Endodermal cell (in vitro differentiated cells): ENCODE data around the gene RSU1. TPM values are rescaled to one million over a fixed set of nuclear protein-coding genes. Genes with fewer than 3 reads are reported as not detected.

Experiments used
- DNase-seq: peaks from one replicate; pipeline ENCODE4 v3.0.0-alpha.2; 2017
- H3K27ac ChIP-seq: 2 replicates; pipeline ENCODE4 v1.5.1; 2013; ENCODE audit warnings: mild to moderate bottlenecking, low read depth, low read length, moderate library complexity
- H3K27me3 ChIP-seq: 2 replicates; pipeline ENCODE4 v1.6.1; 2013; ENCODE audit warnings: mild to moderate bottlenecking, low read length, moderate library complexity; ENCODE audit not compliant: insufficient read depth, control insufficient read depth, poor library complexity, severe bottlenecking
- H3K36me3 ChIP-seq: 2 replicates; pipeline ENCODE4 v1.7.0; 2013; ENCODE audit warnings: mild to moderate bottlenecking, low read length, moderate library complexity; ENCODE audit not compliant: control insufficient read depth, insufficient read depth
- H3K4me1 ChIP-seq: one replicate; pipeline ENCODE4 v1.7.0; 2013; ENCODE audit warnings: low read length; ENCODE audit not compliant: control insufficient read depth, insufficient read depth
- H3K4me3 ChIP-seq: 2 replicates; pipeline ENCODE4 v1.5.1; 2013; ENCODE audit warnings: mild to moderate bottlenecking, low read length, moderate library complexity
- H3K9ac ChIP-seq: 2 replicates; pipeline ENCODE4 v1.6.1; 2013; ENCODE audit warnings: mild to moderate bottlenecking, low read length, moderate library complexity; ENCODE audit not compliant: poor library complexity, severe bottlenecking; ENCODE audit errors: extremely low read depth
- H3K9me3 ChIP-seq: 2 replicates; pipeline ENCODE4 v1.6.1; 2013; ENCODE audit warnings: mild to moderate bottlenecking, low read length, moderate library complexity; ENCODE audit not compliant: control insufficient read depth
- H3K27ac Mint-ChIP-seq: 2 replicates; pipeline ENCODE4 v1.8.0; 2020; ENCODE audit warnings: mixed read lengths
- H3K27me3 Mint-ChIP-seq: 2 replicates; pipeline ENCODE4 v1.8.0; 2021; ENCODE audit warnings: mild to moderate bottlenecking, mixed read lengths; ENCODE audit not compliant: insufficient read depth
- H3K36me3 Mint-ChIP-seq: 2 replicates; pipeline ENCODE4 v1.8.0; 2020; ENCODE audit warnings: low read depth, mixed read lengths
- H3K4me1 Mint-ChIP-seq: 2 replicates; pipeline ENCODE4 v1.8.0; 2020; ENCODE audit warnings: mixed read lengths
- H3K4me3 Mint-ChIP-seq: 2 replicates; pipeline ENCODE4 v1.8.0; 2020; ENCODE audit warnings: mild to moderate bottlenecking, moderate library complexity, mixed read lengths
- H3K9me3 Mint-ChIP-seq: 2 replicates; pipeline ENCODE4 v1.8.0; 2020; ENCODE audit warnings: mild to moderate bottlenecking, mixed read lengths
- CTCF ChIP-seq: fragments of 200-600 bp; sonication (generic); conservative IDR thresholded peaks from 2 replicates; pipeline ENCODE4 v1.5.0; 2021; ENCODE audit warnings: antibody characterized with exemption, mild to moderate bottlenecking
- WGBS, 2 experiments: methylation state at CpG; one replicate each; pipeline versions ENCODE4 v1.1.5 to v1.1.7; 2013; ENCODE audit warnings: missing lambda C conversion rate in 2 of 2, mixed read lengths in 1 of 2; ENCODE audit not compliant: insufficient coverage in 1 of 2, insufficient read length in 1 of 2; 5-methylcytosine and 5-hydroxymethylcytosine counted together
- total RNA-seq, 2 donors: library from RNA; stranded (reverse); fragmentation: NEBNext Ultra II Directional in 1 of 2; extraction: Animal tissue kit (Norgen Biotek cat#: 25700) in 1 of 2; gene quantifications; 2 replicates in 1 of 2; 3 replicates in 1 of 2; pipeline ENCODE4 v1.2.1, GENCODE V29; 2021

The RSU1 gene
- total RNA-seq, 2 donors from 2014 or later, result 39.5 to 46.4 TPM

- H3K4me1 Mint-ChIP-seq, result no peaks in the 10 kb centered on the region
- 86 to 87% methylated on average over 3 to 6 of the region's 6 CpGs for whole genome bisulfite sequencing, 2 experiments
Observed at GRCh38 chr10:16809074-16809718, 8.0 kb downstream of the RSU1 start.

GRCh38 chr10:16804123-16804522 lies 13.1 kb downstream of the RSU1 start:
- 88 to 97% methylated on average over 3 to 4 of the region's 4 CpGs for WGBS, 2 experiments

More at GRCh38 chr10:16809074-16809718, 8.0 kb downstream of the RSU1 start:
- TF ChIP-seq CTCF, result peak; percentile 83
- Histone ChIP-seq H3K4me3 (no peak overlapping the region), H3K4me1 (no peaks in the 10 kb centered on the region), H3K27me3 (no peaks in the 10 kb centered on the region), H3K9me3 (peaks cover 5% of the 10 kb centered on the region), H3K9ac (no peak overlapping the region), H3K27ac (no peak overlapping the region), H3K36me3 (peaks cover 22% of the 10 kb centered on the region)
- peaks cover 11% of the 10 kb centered on the region for H3K36me3 Mint-ChIP-seq
- no peaks in the 10 kb centered on the region for H3K27me3 Mint-ChIP-seq
- H3K27ac Mint-ChIP-seq, result no peak overlapping the region
- peaks cover 2% of the 10 kb centered on the region for H3K9me3 Mint-ChIP-seq
- DNase-seq, result peak; percentile 87
- no peak overlapping the region for H3K4me3 Mint-ChIP-seq

GRCh38 chr10:16803464-16803863 lies 13.8 kb downstream of the RSU1 start:
- 92 to 95% methylated on average over 2 of the region's 2 CpGs for WGBS, 2 experiments
- no peak overlapping the region for H3K4me3 ChIP-seq
- H3K9ac ChIP-seq, result no peak overlapping the region
- no peak for DNase-seq
- H3K4me3 Mint-ChIP-seq, result no peak overlapping the region
- no peak for TF ChIP-seq CTCF
- H3K27me3 Mint-ChIP-seq, result no peaks in the 10 kb centered on the region
- peaks cover 18% of the 10 kb centered on the region for H3K36me3 ChIP-seq
- H3K36me3 Mint-ChIP-seq, result peaks cover 17% of the 10 kb centered on the region
- H3K27ac Mint-ChIP-seq, result no peak overlapping the region
- peaks cover 9% of the 10 kb centered on the region for H3K9me3 ChIP-seq
- peaks cover 7% of the 10 kb centered on the region for H3K4me1 Mint-ChIP-seq
- no peaks in the 10 kb centered on the region for H3K27me3 ChIP-seq
- H3K9me3 Mint-ChIP-seq, result peaks cover 16% of the 10 kb centered on the region
- H3K4me1 ChIP-seq, result no peaks in the 10 kb centered on the region
- H3K27ac ChIP-seq, result no peak overlapping the region

More at GRCh38 chr10:16804123-16804522, 13.1 kb downstream of the RSU1 start:
- H3K4me3 ChIP-seq, result no peak overlapping the region
- H3K27me3 ChIP-seq, result no peaks in the 10 kb centered on the region
- no peak for DNase-seq
- H3K4me1 ChIP-seq, result no peaks in the 10 kb centered on the region
- H3K27me3 Mint-ChIP-seq, result no peaks in the 10 kb centered on the region
- peaks cover 17% of the 10 kb centered on the region for H3K36me3 Mint-ChIP-seq
- H3K27ac ChIP-seq, result no peak overlapping the region
- no peak overlapping the region for H3K27ac Mint-ChIP-seq
- peaks cover 9% of the 10 kb centered on the region for H3K9me3 ChIP-seq
- H3K36me3 ChIP-seq, result peaks cover 18% of the 10 kb centered on the region
- TF ChIP-seq CTCF, result no peak
- no peak overlapping the region for H3K9ac ChIP-seq
- H3K4me1 Mint-ChIP-seq, result peaks cover 4% of the 10 kb centered on the region
- H3K4me3 Mint-ChIP-seq, result no peak overlapping the region
- peaks cover 16% of the 10 kb centered on the region for H3K9me3 Mint-ChIP-seq
